B cell (primary cell): ENCODE measurements around the gene HOXB6.

ENCODE experiments used
- EZH2 ChIP-seq: IDR thresholded peaks from 2 replicates; pipeline ENCODE4 v1.6.1; 2012; ENCODE audit warnings: borderline replicate concordance, low read depth, mild to moderate bottlenecking, moderate library complexity, low read length; ENCODE audit not compliant: insufficient read depth, poor library complexity, severe bottlenecking
- TF ChIP-seq, protein P1 (sequence below): fragments of 200-600 bp; IDR thresholded peaks from one replicate; pipeline ENCODE4 v1.8.0; 2022; ENCODE audit warnings: antibody characterized with exemption, mild to moderate bottlenecking

DNA sequence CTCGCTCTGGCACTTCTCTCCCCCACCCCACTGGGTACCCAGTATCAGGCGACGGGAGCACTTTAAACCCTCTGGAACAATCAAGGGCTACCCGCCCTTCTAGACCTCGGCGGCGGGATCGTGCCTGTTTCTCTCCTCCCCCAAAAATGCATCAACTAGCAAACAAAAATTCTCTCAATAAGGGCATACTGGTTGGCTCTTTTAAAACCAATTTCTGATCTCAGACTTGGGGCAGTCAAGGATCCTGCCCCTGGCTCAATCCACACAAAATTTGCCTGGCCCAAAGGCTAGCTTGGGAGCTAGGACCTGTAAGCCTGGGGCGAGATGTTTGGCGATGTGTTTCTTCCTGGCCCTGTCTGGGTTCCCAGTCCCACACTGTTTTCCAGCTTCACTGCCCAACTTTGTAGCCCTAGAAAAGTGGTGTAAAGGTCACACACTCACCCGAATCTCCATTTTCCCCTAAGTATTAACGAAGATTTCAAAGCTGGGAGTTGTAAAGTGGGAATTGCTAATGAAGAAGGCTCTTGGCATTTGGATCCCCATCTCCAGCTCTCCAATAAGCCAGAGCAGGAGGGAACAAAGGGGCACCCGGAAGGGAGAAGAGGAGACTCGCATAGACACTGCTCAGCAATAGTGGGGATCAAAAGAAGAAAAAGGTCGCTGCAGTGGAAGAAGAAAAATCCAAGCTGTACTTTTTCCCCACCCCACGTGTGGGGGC, 45.5 kb downstream of the HOXB6 start:
- TF ChIP-seq, protein P1, sequence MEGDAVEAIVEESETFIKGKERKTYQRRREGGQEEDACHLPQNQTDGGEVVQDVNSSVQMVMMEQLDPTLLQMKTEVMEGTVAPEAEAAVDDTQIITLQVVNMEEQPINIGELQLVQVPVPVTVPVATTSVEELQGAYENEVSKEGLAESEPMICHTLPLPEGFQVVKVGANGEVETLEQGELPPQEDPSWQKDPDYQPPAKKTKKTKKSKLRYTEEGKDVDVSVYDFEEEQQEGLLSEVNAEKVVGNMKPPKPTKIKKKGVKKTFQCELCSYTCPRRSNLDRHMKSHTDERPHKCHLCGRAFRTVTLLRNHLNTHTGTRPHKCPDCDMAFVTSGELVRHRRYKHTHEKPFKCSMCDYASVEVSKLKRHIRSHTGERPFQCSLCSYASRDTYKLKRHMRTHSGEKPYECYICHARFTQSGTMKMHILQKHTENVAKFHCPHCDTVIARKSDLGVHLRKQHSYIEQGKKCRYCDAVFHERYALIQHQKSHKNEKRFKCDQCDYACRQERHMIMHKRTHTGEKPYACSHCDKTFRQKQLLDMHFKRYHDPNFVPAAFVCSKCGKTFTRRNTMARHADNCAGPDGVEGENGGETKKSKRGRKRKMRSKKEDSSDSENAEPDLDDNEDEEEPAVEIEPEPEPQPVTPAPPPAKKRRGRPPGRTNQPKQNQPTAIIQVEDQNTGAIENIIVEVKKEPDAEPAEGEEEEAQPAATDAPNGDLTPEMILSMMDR: no peak
- no peak for TF ChIP-seq EZH2
